HG03159 (cell line): Measurements from ENCODE around the gene MLLT10.

Experiments used
- ATAC-seq: cut with Tn5 transposase; IDR thresholded peaks from one replicate; pipeline ENCODE4 v1.9.1; 2021; ENCODE audit warnings: mild to moderate bottlenecking, moderate library complexity; ENCODE audit not compliant: unreplicated experiment

MLLT10 gene

DNA sequence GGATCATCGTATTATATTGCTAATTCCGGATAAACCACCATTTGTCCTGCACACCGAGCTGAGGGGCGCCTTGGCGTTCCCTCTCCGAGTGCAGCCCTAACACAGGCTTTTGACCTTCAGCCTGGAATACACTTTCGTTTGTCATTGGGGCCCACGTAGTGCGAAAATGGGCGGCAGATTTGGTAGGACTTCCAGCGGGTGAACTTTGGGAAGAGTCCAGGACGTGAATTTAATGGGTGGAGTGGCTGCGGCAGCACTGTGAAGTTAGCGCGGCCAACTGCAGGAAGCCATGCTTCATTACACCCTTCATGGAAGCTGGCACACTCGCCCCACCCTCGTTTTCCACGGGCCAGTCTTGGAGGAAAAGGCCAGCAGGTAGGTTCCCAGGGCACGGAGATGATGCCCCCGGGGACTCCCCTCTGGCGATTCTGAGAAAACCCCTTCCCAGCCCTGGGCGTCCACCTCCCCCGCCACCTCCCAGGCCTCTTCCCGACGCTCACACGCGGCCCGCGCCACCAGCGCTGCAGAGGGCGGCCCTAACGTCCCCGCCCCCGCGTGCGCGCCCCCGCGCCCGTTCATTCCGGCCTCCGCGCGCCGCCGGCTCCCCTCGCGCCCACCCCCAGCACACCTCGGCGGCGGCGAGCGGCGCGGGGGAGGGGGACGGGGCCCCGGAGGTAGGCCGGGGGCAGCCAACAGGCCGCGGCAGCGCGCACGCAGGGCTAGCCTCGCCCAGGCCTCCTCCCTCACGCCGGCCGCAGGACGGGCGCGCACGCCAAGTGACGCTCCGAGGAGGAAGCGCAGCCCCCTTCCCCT lies at the start of gene MLLT10:
Gene MLLT10, plus strand, starts transcription at position 766 of the 813 bp plus-strand sequence. CDS start 413 bp downstream, outside the sequence.
- peak; percentile 86 for ATAC-seq

DNA sequence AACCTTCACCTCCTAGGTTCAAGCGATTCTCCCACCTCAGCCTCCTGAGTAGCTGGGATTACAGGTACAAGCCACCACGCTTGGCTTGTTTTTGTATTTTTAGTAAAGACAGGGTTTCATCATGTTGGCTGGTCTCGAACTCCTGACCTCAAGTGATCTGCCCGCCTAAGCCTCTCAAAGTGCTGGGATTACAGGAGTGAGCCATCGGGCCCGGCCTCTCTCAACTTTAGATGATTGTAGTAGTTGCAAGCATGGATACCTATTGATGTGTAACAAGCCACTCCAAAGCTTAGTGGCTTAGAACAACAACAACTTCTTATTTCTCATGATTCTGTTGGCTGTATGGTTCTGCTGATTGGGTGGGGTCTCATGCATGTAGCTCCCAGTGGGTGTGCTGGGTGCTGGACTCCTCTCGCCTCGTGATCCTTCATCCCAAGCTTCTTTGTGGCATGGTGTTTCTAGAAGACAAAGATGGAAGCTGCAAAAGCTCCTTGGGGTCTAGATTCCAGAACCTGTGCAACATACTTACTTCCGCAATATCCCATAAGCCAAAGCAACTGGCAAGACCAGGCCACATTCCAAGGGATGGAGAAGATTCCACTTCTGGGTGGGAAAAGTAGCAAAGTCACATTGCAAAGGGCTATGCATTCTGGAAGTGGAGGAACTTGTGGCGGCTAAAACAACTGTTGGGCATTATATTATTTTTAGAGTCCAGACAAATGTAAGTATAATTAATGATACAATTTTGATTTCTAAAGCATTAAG lies 46.4 kb upstream of the MLLT10 start:
- no peak for ATAC-seq

DNA sequence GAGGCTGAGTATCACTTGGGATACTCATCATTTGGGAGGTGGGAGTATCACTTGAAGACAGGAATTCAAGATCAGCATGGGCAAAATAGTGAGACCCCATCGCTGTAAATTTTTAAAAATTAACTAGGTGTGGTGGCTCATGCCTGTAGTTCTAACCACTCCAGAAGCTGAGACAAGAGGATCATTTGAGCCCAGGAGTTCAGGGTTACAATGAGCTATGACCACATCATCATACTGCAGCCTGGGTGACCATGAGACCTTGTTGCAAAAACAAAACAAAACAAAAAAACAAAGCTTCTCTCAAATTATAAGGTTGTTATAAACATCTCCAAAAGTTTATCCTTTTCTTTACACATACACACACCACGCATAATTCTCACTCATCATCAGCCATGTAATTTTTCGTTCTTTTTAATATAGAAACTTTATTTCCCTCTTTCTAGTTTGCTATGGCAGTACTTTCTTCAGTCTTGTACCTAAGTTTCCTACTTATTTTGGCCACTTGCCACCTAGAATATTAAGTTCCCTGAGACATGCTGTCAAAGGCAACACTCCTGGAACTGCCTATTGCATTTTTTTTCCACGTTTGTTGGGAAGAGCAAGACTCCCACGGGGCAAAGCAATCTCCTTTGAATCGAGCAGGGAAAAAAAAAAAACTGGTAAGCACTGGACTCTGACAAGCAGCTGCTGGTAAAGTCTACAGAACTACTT lies 45.6 kb upstream of the MLLT10 start:
- no peak for ATAC-seq

DNA sequence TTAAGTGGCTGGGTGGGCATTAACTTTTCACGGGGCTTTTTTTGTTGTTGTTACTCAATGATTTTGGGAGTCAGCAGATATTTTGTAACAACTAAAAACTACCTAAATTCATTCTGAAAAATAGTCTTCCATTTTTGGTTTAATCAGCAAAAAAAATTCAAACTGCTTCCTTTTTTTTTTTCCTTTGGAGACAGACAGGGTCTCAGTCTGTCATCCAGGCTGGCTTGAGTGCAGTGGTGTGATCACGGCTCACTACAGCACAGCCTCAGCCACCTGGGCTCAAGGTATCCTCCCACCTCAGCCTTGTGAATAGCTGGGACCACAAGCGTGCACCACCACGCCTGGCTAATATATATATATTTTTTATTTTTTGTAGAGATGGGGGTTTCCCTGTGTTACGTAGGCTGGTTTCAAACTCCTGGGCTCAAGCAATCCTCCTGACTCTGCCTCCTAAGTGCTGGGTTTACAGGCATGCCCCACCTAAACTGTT lies 45.0 kb upstream of the MLLT10 start:
- ATAC-seq, result no peak

DNA sequence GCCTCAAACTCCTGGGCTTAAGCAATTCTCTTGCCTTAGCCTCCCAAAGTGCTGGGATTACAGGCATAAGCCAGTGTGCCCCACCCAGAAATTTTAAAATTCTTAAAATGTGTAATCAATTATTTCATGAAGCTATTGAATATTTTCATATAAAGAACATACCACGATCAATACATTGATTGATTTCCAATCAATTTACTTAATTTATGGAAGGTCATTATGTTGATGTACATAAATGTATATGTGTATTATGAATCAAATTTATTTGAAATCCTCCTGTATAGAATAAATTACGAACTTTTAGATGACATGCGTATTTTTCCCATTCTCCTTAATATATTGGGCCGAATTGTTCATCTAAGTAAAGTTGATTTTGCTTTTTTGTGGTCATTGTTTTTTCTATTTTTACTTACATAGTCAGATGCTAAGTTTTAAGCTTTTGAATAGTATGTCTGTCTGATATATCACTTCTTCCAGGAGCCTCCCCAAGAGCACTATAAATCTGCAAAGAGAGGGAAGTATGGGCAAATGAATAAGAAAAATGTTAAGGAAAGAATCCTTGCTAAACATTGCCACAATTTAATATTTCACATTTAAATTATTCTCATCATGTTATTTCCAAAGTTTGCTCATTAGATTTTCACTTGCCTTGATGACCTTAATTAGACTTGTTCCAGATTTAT lies 43.9 kb upstream of the MLLT10 start:
- ATAC-seq, result no peak

DNA sequence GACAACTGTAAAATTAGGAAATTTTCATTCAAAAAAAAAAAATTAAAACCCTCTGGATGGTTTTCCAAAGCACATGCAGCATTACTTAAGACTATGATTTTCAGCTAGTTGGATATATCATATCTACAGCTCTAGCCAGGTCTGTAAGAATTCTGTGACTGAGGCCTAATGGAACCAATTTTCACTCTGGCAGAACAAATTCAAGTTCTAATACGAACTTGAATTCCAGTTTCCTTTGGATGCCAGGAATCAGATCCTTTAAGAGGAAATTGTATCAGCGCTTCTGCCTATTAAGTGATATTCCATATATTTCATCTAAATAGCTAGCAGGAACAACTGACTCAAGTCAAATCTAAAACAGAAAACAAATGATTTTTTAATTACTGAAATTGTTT lies 43.3 kb upstream of the MLLT10 start:
- no peak for ATAC-seq

DNA sequence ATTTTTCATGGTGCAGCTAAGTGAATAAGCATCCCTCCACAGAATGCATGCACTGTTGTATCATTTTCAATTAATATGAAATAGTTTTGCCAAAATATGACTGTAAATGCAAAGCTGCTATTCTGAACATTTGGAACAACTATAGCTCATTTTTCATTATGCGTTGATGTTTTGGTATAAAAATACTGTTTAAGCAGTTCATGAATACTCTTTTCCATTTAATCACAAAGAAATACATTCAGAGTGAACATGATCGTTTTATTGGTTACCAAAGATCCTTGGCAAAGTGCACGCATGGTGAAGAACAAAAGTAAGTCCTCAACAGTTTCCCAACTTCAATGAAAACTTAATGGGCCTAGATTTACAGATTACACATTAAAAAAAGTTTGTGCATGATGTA lies 41.6 kb upstream of the MLLT10 start:
- no peak for ATAC-seq

DNA sequence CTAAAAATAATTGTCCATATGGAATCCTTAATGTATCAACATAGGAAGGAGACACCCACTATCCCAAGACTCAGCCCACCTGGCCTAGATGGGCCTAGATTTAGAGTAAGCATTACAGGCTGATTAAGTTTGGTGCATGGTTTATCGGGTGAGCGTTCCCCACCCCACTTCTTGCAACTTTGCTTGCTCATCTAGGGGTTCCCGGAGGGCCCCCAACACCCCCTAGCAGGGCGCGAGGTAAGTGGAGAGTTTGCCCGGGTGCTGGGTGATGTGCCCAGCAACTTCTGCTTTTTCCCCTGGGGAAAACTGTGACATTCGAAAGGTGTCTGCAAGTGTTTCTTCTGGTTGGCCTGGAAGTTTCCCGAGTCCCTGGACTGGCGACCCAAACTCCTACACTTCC lies 40.2 kb upstream of the MLLT10 start:
- ATAC-seq, result no peak

DNA sequence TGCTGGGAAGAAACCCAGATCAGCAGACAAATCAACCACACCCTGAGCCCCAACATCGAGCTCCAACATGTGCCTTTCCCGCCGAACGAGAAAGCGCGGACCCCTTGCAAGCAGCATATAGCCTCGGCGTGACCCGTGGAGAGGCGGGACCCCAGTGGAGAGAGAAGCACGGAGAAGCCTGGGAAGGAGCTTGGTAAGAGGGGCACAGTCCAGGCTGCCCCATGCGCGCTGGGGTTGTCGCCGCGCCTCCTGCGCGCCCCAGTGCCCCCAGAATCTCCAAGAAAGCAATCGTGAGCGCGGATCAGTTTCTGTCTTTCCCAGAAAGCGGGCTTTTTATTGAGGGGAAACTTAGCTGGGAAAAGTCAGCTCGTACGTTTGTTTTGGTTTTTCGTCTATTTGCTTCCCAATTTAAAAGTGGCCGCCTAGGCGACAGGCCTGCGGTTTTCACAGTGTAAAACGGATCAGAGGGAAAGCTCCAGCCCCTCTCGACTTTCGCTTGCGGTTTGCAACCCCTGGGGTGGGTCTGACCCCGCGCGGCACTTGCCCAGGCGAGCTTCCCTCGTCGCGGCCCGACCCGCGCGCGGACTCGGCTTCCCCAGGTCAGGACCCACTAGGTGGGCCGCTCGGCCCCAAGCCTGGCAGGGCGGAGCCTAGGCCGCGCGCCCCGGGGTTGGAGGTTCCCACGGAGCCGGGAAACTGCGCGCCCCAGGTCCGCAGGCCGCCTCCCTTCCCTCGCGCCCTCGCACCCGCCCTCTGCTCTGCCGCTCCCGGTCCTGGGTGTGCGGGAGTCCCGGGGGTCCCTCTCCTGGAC lies 39.6 kb upstream of the MLLT10 start:
- no peak for ATAC-seq

DNA sequence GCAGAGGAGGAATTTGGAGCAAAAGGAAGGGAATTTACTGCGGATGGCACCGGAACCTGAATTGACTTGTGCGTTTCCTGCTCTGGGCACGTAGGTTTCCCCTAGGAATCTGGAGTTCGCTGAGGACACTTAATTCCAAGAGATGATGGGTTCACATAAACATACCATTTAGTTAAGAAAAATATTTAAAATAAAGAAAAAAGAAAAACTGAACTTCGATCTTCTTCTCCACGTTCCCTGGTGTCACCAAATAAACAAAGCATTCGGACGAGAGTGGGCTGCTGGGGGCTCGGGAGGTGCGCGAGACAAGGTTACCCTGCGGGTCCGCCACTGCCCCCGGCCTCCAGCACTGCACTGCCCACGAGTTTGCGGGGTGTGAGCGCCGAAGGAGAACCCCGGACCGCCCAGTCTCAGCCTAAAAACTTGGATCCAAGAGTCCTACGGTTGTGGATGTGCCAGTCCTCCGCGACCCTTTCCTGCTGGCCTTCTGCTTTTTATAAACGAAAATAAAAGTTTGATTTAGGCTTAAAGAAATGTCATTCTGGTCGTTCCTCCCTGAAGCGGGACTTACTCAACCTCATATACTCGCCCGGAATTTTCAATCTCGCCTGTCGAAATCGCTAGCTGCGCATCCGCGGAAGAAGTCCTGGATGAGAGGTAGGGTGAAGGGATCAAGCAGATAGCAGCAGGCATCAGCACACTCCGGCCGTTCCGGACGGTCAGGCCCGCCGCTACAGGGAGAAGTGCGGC lies 38.9 kb upstream of the MLLT10 start:
- ATAC-seq, result no peak

DNA sequence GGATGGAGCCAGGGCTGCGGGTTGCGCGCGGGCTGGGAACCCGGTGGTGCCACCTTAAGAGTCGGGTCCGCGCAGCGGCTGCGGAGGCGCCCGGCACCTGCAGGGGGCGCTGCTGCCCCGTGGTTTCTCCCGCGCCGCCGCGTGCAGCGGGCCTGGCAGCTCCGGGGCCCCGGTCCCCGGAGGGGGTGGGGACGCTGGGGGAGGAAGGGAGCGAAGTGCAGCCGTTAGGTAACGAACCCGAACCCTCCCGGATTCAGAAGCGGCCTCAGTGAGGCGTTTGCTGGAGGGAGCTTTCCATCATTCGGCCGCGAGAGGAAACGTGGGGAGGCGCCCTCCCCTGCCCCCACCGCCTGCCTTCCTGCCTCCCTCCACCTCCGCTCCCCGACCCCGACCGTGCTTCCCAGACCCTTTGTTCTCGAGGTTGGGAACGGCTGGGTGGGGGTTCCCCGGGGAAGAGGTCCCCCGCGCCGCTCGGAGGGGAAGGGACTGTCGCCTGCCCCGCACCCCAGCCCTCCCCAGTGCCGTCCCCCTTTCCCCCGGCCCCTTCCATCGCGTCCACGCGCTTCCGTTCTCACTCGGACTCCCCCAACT lies 38.2 kb upstream of the MLLT10 start:
- ATAC-seq, result peak; percentile 86

DNA sequence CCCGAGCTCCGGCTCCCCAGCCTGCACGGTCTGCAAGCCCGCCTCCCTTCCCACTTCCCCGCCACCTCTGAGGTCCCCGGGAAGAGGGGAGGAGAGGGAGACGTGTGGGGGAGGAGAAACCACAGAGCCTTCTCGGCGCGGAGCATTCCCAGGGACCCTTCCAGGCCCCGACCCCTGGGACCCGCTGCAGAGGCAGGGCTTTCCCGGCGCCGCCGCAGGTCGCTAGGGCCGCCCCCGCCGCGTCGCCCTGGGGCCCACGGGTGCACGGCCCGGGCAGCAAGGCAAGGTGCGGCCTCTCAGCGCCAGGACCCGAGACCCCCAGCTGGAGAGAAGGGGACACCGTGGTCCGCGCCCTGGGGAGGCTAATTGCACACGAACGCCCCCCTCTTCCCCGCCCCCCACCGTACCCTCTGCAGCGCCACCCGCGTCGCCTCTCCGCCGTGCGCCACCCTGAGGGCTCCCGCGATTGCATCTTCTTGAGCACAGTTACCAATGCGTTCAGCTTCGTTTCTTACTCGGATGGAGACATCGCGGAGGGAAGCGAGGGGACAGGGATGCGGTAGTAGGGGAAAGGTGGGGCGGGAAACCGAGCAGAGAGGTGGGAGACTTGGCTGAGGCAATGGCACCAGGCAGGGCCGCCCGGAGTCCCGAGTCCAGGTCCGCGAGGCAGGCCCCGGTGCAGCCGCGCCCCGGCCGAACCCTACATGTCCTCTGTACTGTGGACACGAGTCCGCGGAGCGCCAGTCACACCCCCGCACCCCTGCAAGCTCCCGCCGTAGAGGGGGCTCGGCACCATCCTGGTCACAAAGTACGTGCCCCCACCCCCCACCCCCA lies 37.5 kb upstream of the MLLT10 start:
- peak; percentile 52 for ATAC-seq

DNA sequence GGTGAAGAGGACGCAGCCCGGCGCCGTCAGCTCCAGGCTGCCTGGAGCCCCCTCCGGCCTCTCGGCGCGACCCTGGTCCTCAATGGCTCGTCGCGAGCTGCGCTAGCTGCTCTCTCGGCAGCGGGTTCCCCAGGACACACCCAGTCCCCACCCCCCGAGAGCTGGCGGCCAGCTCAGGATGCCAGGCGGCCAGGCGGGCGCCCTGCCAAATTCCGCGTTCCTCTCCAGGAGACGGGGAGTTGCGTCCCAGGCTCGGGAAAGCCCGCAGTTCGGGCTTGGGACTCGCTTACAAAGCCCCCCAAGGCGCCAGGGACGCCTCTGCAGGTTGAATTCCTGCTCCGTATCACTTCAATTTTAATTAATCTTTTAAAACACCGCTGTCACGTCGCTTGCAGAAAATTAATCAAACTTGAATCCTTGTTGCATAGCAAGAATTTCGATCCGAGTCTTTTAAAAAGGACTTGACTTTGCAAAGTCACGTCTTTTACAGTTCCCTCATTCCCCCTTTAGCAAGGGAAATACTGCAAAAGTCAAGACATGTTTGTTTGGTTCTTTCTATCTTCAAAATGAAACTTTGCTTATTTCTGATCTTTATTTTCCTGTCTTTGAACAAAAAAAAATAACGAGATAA lies 36.7 kb upstream of the MLLT10 start:
- no peak for ATAC-seq

DNA sequence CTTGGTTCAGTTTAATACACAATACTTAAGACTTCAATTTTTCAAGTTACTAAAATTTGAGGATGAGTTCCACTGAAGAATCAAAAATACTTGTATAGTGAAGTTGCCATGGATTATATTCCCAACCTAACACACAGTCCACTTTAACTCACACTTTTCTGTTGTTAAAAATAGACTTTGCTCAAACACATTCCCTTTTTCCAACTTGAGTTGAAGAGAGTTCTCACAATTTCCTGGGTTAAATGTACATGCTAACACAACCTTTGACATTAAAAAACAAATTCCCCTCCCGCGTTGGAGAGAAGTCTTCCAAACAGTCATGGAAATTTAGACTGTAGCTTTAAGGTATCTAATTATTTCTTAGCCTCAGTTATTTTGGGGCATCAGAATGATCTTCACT lies 35.7 kb upstream of the MLLT10 start:
- ATAC-seq, result no peak

DNA sequence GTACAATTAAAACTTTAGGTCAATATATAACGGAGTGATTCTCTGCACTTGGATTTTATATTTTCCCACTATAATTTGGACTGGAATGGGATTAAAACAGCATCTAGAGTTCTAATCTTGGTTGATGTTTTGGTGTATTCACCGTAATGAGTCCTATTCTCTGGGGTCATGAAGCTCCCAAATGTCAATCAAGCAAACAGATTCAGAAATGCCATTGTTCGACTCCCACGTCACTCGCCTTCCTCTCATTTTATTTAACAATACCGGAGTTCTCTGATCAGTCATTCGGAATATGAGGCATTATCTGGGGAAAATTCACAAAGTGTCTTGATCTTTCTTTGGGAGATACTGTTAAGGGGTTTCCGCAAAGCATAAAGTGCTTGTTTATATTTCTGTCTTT lies 35.0 kb upstream of the MLLT10 start:
- ATAC-seq, result no peak

DNA sequence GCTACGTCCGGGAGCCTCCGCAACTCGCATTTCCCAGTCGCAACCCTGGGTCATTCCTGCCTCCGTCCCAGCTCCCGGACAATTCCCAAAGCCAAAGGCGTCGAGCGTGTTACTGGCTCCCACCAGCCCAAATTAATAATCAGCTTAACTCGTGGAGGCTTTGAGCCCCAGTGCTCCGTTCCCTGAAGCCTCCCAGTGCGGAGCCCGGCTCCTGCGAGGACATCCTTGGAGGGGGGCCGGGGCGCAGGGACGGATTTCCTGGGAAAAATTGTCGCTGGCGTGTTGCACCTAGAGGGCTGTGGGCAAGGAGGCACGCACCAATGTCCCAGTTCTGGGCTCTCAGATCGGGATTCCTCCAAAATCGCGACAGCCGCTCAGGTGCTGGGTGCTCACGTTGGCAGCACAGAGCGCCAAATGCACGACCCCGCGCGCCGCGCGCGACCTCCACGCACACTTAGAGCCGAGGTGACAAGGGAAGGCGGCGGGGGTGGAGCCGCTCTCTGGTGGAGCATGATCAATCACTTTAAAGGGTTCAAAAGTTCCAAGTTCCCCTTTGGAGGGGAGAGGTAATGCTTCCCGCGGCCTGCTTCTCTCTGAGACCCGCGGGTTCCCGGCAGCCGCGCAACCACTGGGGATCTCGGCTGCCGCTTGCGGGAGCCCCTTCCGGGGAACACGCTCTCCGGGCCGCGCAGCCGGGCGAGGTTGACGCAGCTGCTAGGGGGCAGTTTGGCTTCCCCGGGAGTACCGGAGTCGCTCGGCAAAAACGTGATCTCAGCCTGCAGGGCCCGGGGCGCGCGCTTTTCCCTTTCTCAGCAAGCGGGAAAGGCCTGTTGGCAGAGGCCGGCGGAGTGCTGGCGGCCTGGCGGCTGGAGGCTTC lies 34.1 kb upstream of the MLLT10 start:
- ATAC-seq, result no peak

DNA sequence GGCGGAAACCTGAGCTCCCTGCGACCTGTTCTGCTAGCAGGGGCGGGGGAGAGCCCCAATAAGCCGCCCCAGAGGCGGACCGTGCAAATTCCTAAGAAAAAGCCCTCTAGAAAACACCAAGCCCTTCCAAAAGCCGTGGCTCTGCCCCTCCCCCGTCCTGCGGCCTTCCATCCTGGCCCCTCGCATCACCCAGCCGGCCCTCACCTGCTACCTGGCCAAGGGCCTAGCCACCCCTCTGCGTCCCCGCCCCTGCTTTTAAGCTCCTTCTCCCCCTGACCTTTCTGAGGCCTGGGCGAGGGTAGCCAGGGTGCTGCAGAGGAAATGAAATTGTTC lies 33.5 kb upstream of the MLLT10 start:
- no peak for ATAC-seq
